Lower leg skin (tissue), 4 donors: ENCODE results near the gene S100A13. TPM values are rescaled to one million over a fixed set of nuclear protein-coding genes. Genes with fewer than 3 reads are reported as not detected.
"Not testable (repeated sequence)": the region's sequence is repeated elsewhere in the genome, so short reads cannot be mapped to it uniquely, and the experiment has no call there.

Source experiments
- DNase-seq, 2 donors: peaks; one replicate each; pipeline ENCODE4 v3.0.0-alpha.2; 2019; ENCODE audit warnings: low spot score in 2 of 2
- H3K4me3 ChIP-seq: fragments of 200-600 bp; sonication (generic); 2 replicates; pipeline ENCODE4 v1.5.1; 2017; ENCODE audit warnings: mild to moderate bottlenecking, low read depth; ENCODE audit not compliant: poor library complexity, severe bottlenecking
- CTCF ChIP-seq, 3 donors: fragments of 450-650 bp; IDR thresholded peaks; one replicate each; pipeline ENCODE4 v1.5.1; 2016; ENCODE audit warnings: antibody characterized with exemption in 3 of 3, mild to moderate bottlenecking in 3 of 3, moderate library complexity in 2 of 3
- POLR2A ChIP-seq, 2 donors: fragments of 450-650 bp; IDR thresholded peaks; one replicate each; pipeline ENCODE4 v1.6.1; 2016 to 2017; ENCODE audit warnings: antibody characterized with exemption in 2 of 2, mild to moderate bottlenecking in 1 of 2, moderate library complexity in 1 of 2
- WGBS, 2 donors: methylation state at CpG; one replicate each; pipeline ENCODE4 v1.1.5; 2018; 5-methylcytosine and 5-hydroxymethylcytosine counted together
- intact Hi-C: fragments of 100-400 bp; cut with DNase I; formaldehyde crosslinking; loops from one replicate; pipeline ENCODE4 v1.15.0; 2023; ENCODE audit warnings: low total_unique reads
- total RNA-seq, 4 donors: library from RNA; depleted of rRNA; stranded (reverse); fragments of >200 nt; gene quantifications; one replicate each; pipeline ENCODE4 v1.1.0, GENCODE V29; 2016

S100A13 gene
- total RNA-seq, 4 donors from 2014 or later, result 44.1 to 72.8 (median 47.2) TPM

GRCh38 chr1:153646672-153647345 lies 19.5 kb upstream of the S100A13 start:
- TF ChIP-seq POLR2A (IDR thresholded peaks at IDR 0.05), result no peak
- TF ChIP-seq CTCF (IDR thresholded peaks at IDR 0.05), result no peak
- H3K4me3 ChIP-seq, result no peak overlapping the region
- intact Hi-C loops, result no loop called here
- no peak for DNase-seq
- 67 to 74% methylated on average over 5 of the region's 5 CpGs for WGBS, 2 donors

- DNase-seq, result no peak
- no peak overlapping the region for H3K4me3 ChIP-seq
- intact Hi-C loops, result no loop called here
- no peak for TF ChIP-seq POLR2A (IDR thresholded peaks at IDR 0.05)
- TF ChIP-seq CTCF (IDR thresholded peaks at IDR 0.05), result no peak
Measured at GRCh38 chr1:153643816-153644215, 16.5 kb upstream of the S100A13 start.

GRCh38 chr1:153643100-153643499 lies 15.8 kb upstream of the S100A13 start:
- H3K4me3 ChIP-seq, result no peak overlapping the region
- no peak for DNase-seq
- intact Hi-C loops, result no loop called here
- 91 to 92% methylated on average over 11 of the region's 11 CpGs for WGBS, 2 donors
- TF ChIP-seq CTCF (IDR thresholded peaks at IDR 0.05) (no peak), POLR2A (IDR thresholded peaks at IDR 0.05) (no peak)

- 83 to 85% methylated on average over 11 of the region's 11 CpGs for WGBS, 2 donors
- H3K4me3 ChIP-seq, result no peak overlapping the region
- intact Hi-C loops, result no loop called here
- no peak for DNase-seq
- TF ChIP-seq CTCF (IDR thresholded peaks at IDR 0.05) (no peak), POLR2A (IDR thresholded peaks at IDR 0.05) (no peak)
Measured at GRCh38 chr1:153642161-153642560, 14.9 kb upstream of the S100A13 start.

- no peak for TF ChIP-seq CTCF (IDR thresholded peaks at IDR 0.05)
- no peak for DNase-seq
- intact Hi-C loops, result no loop called here
- 64 to 66% methylated on average over 6 of the region's 6 CpGs for WGBS, 2 donors
- H3K4me3 ChIP-seq, result no peak overlapping the region
Measured at GRCh38 chr1:153640861-153641260, 13.6 kb upstream of the S100A13 start.

GRCh38 chr1:153640213-153640612 lies 12.9 kb upstream of the S100A13 start:
- DNase-seq, intact Hi-C loops, H3K4me3 ChIP-seq: not testable (repeated sequence)
- 93 to 96% methylated on average over 5 of the region's 5 CpGs for WGBS, 2 donors
